H9 (cell line): ENCODE results near the gene ERCC6L2. TPM values are rescaled to one million over a fixed set of nuclear protein-coding genes. Genes with fewer than 3 reads are reported as not detected.

Source experiments
- DNase-seq: peaks from one replicate; pipeline ENCODE4 v3.0.0-alpha.2; 2017
- H2AFZ ChIP-seq: one replicate; pipeline ENCODE4 v1.6.1; 2013; ENCODE audit warnings: mild to moderate bottlenecking, low read length, control low read depth, moderate library complexity
- H2AK5ac ChIP-seq: 2 replicates; pipeline ENCODE4 v1.6.1; 2013; ENCODE audit warnings: low read length, control low read depth, mixed read lengths; ENCODE audit not compliant: insufficient read length
- H2BK120ac ChIP-seq: one replicate; pipeline ENCODE4 v1.6.1; 2013; ENCODE audit warnings: low read depth, mild to moderate bottlenecking, low read length, control low read depth, inconsistent platforms; ENCODE audit not compliant: poor library complexity, severe bottlenecking
- H2BK12ac ChIP-seq: 2 replicates; pipeline ENCODE4 v1.6.1; 2013; ENCODE audit warnings: low read length, control low read depth, mixed read lengths, low read depth; ENCODE audit not compliant: insufficient read length
- H2BK15ac ChIP-seq: 2 replicates; pipeline ENCODE4 v1.6.1; 2013; ENCODE audit warnings: low read depth, low read length, control low read depth
- H2BK20ac ChIP-seq: one replicate; pipeline ENCODE4 v1.6.1; 2013; ENCODE audit warnings: low read depth, mild to moderate bottlenecking, low read length, control low read depth, inconsistent platforms; ENCODE audit not compliant: poor library complexity, severe bottlenecking
- H2BK5ac ChIP-seq: 2 replicates; pipeline ENCODE4 v1.6.1; 2013; ENCODE audit warnings: low read length, control low read depth, mixed read lengths; ENCODE audit not compliant: insufficient read length
- H3K14ac ChIP-seq: 2 replicates; pipeline ENCODE4 v1.6.1; 2013; ENCODE audit warnings: low read length, control low read depth; ENCODE audit not compliant: insufficient read depth
- H3K18ac ChIP-seq: 2 replicates; pipeline ENCODE4 v1.6.1; 2013; ENCODE audit warnings: low read depth, mild to moderate bottlenecking, mixed read lengths, low read length, control low read depth; ENCODE audit not compliant: insufficient read length
- H3K23ac ChIP-seq: 2 replicates; pipeline ENCODE4 v1.6.1; 2013; ENCODE audit warnings: low read length, control low read depth, mixed read lengths, low read depth; ENCODE audit not compliant: insufficient read length
- H3K23me2 ChIP-seq: 2 replicates; pipeline ENCODE4 v1.6.1; 2013; ENCODE audit warnings: low read depth, mild to moderate bottlenecking, mixed read lengths, low read length, control low read depth; ENCODE audit not compliant: insufficient read length, poor library complexity, severe bottlenecking
- H3K27ac ChIP-seq: 2 replicates; pipeline ENCODE4 v1.5.1; 2013; ENCODE audit warnings: low read length, control low read depth, mixed read lengths, low read depth; ENCODE audit not compliant: insufficient read length
- H3K27me3 ChIP-seq: 2 replicates; pipeline ENCODE4 v1.6.1; 2013; ENCODE audit warnings: low read length, control low read depth, inconsistent platforms; ENCODE audit not compliant: insufficient read depth
- H3K4ac ChIP-seq: 2 replicates; pipeline ENCODE4 v1.6.1; 2013; ENCODE audit warnings: low read depth, mild to moderate bottlenecking, control low read depth, inconsistent platforms, low read length, moderate library complexity
- H3K4me1 ChIP-seq: 2 replicates; pipeline ENCODE4 v1.6.1; 2013; ENCODE audit warnings: low read length, control low read depth, inconsistent platforms; ENCODE audit not compliant: insufficient read depth
- H3K4me2 ChIP-seq: 2 replicates; pipeline ENCODE4 v1.6.1; 2013; ENCODE audit warnings: low read length, control low read depth, mixed read lengths; ENCODE audit not compliant: insufficient read length, insufficient read depth
- H3K56ac ChIP-seq: 2 replicates; pipeline ENCODE4 v1.6.1; 2013; ENCODE audit warnings: low read depth, mild to moderate bottlenecking, mixed read lengths, low read length, control low read depth; ENCODE audit not compliant: insufficient read length
- H3K79me1 ChIP-seq: 2 replicates; pipeline ENCODE4 v1.6.1; 2013; ENCODE audit warnings: low read depth, mild to moderate bottlenecking, moderate library complexity, low read length, control low read depth, inconsistent platforms; ENCODE audit not compliant: insufficient read depth, poor library complexity, severe bottlenecking
- H3K79me2 ChIP-seq: 2 replicates; pipeline ENCODE4 v1.6.1; 2013; ENCODE audit warnings: low read length, control low read depth, inconsistent platforms; ENCODE audit not compliant: insufficient read depth
- H3K9ac ChIP-seq: 2 replicates; pipeline ENCODE4 v1.6.1; 2013; ENCODE audit warnings: low read length, control low read depth, mixed read lengths; ENCODE audit not compliant: insufficient read length; ENCODE audit errors: extremely low read depth
- H3K9me3 ChIP-seq: one replicate; pipeline ENCODE4 v1.6.1; 2013; ENCODE audit warnings: low read depth, low read length, inconsistent platforms; ENCODE audit not compliant: control insufficient read depth
- H3T11ph ChIP-seq: one replicate; pipeline ENCODE4 v1.6.1; 2013; ENCODE audit warnings: mild to moderate bottlenecking, low read length, control low read depth, inconsistent platforms
- H4K20me1 ChIP-seq: one replicate; pipeline ENCODE4 v1.6.1; 2013; ENCODE audit not compliant: control insufficient read depth, insufficient read length, insufficient read depth
- H4K5ac ChIP-seq: 2 replicates; pipeline ENCODE4 v1.6.1; 2013; ENCODE audit warnings: low read depth, mild to moderate bottlenecking, mixed read lengths, low read length, control low read depth; ENCODE audit not compliant: insufficient read length
- H4K8ac ChIP-seq: replicated peaks from 2 replicates; pipeline ENCODE4 v1.6.1; 2013; ENCODE audit warnings: low read length, control low read depth, mixed read lengths, low read depth; ENCODE audit not compliant: insufficient read length
- H4K91ac ChIP-seq: 2 replicates; pipeline ENCODE4 v1.6.1; 2013; ENCODE audit warnings: low read depth, mild to moderate bottlenecking, moderate library complexity, mixed read lengths, low read length, control low read depth; ENCODE audit not compliant: insufficient read length
- H3K27ac Mint-ChIP-seq, 3 experiments: 2 replicates in 2 of 3; 3 replicates in 1 of 3; pipeline ENCODE4 v1.8.0; 2020 to 2021; ENCODE audit warnings: mixed read lengths in 3 of 3, mild to moderate bottlenecking in 1 of 3, moderate library complexity in 1 of 3
- H3K27me3 Mint-ChIP-seq: 2 replicates; pipeline ENCODE4 v1.8.0; 2021; ENCODE audit warnings: low read depth, mild to moderate bottlenecking, moderate library complexity, mixed read lengths
- H3K36me3 Mint-ChIP-seq, 3 experiments: 2 replicates in 2 of 3; 3 replicates in 1 of 3; pipeline ENCODE4 v1.8.0; 2020 to 2021; ENCODE audit warnings: low read depth in 3 of 3, mixed read lengths in 3 of 3; ENCODE audit not compliant: insufficient read depth in 1 of 3
- H3K4me1 Mint-ChIP-seq, 2 experiments: 2 replicates each; pipeline ENCODE4 v1.8.0; 2020; ENCODE audit warnings: mixed read lengths in 2 of 2
- H3K4me3 Mint-ChIP-seq, 2 experiments: 2 replicates in 1 of 2; 3 replicates in 1 of 2; pipeline ENCODE4 v1.8.0; 2020 to 2021; ENCODE audit warnings: mild to moderate bottlenecking in 2 of 2, mixed read lengths in 2 of 2, moderate library complexity in 1 of 2
- H3K9me3 Mint-ChIP-seq, 2 experiments: 2 replicates in 1 of 2; 3 replicates in 1 of 2; pipeline ENCODE4 v1.8.0; 2020; ENCODE audit warnings: mild to moderate bottlenecking in 2 of 2, mixed read lengths in 2 of 2, moderate library complexity in 1 of 2
- WGBS: extraction: QIAGEN DNeasy Blood & Tissue Kit; methylation state at CpG from one replicate; pipeline ENCODE4 v1.1.7; 2013; ENCODE audit warnings: missing lambda C conversion rate, low lambda C conversion rate, mixed read lengths; ENCODE audit not compliant: insufficient read length; ENCODE audit errors: extremely low coverage; 5-methylcytosine and 5-hydroxymethylcytosine counted together
- total RNA-seq: library from RNA; stranded (reverse); gene quantifications from 2 replicates; pipeline ENCODE4 v1.2.1, GENCODE V29; 2021
- TF ChIP-seq, protein P1 (sequence below): fragments of 200-600 bp; sonication (generic); conservative IDR thresholded peaks from 3 replicates; pipeline ENCODE4 v1.8.0; 2021; ENCODE audit warnings: antibody characterized with exemption, mild to moderate bottlenecking

ERCC6L2 gene
- total RNA-seq, 1 experiment from 2014 or later, result 57.7 TPM

DNA sequence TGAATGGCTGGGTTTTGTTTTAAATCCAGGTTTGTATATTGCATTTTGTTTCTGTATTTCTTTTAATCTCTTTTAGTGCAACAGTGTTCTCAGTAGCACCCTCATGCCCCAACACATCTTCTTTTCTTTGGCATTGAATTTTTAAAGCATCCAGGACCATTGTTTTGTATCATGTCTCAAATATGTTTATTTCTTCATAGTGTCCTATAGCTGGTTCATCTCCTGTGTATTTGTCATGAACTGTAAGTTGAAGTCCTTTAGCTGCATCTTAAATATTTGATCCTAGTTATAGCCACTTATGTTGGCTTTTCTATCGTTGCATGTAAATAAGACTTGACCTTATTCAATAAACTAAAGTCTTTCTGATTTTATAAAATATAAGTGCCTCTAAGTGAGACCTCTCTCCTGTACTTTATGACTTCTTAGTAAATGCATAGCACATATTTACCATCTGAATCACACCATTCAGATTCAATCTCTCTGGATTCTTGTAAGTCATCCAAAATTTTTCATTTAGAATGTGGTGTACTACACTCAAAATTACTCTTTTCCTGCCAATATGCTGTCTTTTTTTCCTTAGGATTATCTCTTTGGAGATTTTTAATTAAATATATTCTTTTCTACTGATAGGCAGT lies 21.0 kb upstream of the ERCC6L2 start:
- H3K4me2 ChIP-seq, result no peak overlapping the region
- H3K4ac ChIP-seq, result no peak overlapping the region
- no peak overlapping the region for H3K27ac Mint-ChIP-seq
- no peak overlapping the region for H3K9ac ChIP-seq
- no peak overlapping the region for H3K23ac ChIP-seq
- no peak overlapping the region for H3K14ac ChIP-seq
- no peaks in the 10 kb centered on the region for H3K27me3 ChIP-seq
- H3K36me3 Mint-ChIP-seq, result 0 out of 7 replicates have a peak, but pooled peaks cover 0 to under 1% (median 0%) of the 10 kb centered on the region in 3 experiments
- no peaks in the 10 kb centered on the region for H3K4me1 ChIP-seq
- no peaks in the 10 kb centered on the region for H4K20me1 ChIP-seq
- H2BK12ac ChIP-seq, result no peak overlapping the region
- no peaks in the 10 kb centered on the region for H3K9me3 ChIP-seq
- H2BK15ac ChIP-seq, result no peak overlapping the region
- H3K9me3 Mint-ChIP-seq, result no peaks in the 10 kb centered on the region; a peak in 1 of 5 replicates
- H3K23me2 ChIP-seq, result no peaks in the 10 kb centered on the region
- H3K27ac ChIP-seq, result no peak overlapping the region
- no peaks in the 10 kb centered on the region for H3K79me2 ChIP-seq
- no peaks in the 10 kb centered on the region for H3K79me1 ChIP-seq
- H3T11ph ChIP-seq, result no peak overlapping the region
- H3K4me3 Mint-ChIP-seq, result no peak overlapping the region
- H4K8ac ChIP-seq, result no peak overlapping the region
- H2AFZ ChIP-seq, result no peak overlapping the region
- no peak for DNase-seq
- H2BK20ac ChIP-seq, result no peak overlapping the region
- no peak overlapping the region for H4K91ac ChIP-seq
- TF ChIP-seq, protein P1, sequence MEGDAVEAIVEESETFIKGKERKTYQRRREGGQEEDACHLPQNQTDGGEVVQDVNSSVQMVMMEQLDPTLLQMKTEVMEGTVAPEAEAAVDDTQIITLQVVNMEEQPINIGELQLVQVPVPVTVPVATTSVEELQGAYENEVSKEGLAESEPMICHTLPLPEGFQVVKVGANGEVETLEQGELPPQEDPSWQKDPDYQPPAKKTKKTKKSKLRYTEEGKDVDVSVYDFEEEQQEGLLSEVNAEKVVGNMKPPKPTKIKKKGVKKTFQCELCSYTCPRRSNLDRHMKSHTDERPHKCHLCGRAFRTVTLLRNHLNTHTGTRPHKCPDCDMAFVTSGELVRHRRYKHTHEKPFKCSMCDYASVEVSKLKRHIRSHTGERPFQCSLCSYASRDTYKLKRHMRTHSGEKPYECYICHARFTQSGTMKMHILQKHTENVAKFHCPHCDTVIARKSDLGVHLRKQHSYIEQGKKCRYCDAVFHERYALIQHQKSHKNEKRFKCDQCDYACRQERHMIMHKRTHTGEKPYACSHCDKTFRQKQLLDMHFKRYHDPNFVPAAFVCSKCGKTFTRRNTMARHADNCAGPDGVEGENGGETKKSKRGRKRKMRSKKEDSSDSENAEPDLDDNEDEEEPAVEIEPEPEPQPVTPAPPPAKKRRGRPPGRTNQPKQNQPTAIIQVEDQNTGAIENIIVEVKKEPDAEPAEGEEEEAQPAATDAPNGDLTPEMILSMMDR, result no peak
- H3K18ac ChIP-seq, result no peak overlapping the region
- H2BK5ac ChIP-seq, result no peak overlapping the region
- H2AK5ac ChIP-seq, result no peak overlapping the region
- no peaks in the 10 kb centered on the region for H3K27me3 Mint-ChIP-seq
- H3K4me1 Mint-ChIP-seq, result peaks cover 10 to 11% of the 10 kb centered on the region in 2 experiments; a peak in 3 of 4 replicates
- no CpG with 5 or more reads among the region's 1 CpG for WGBS
- H2BK120ac ChIP-seq, result no peak overlapping the region
- H4K5ac ChIP-seq, result no peak overlapping the region
- no peak overlapping the region for H3K56ac ChIP-seq
